ENCODE data around the gene PBRM1. TPM values are rescaled to one million over a fixed set of nuclear protein-coding genes. Genes with fewer than 3 reads are reported as not detected.

Gene PBRM1
- total and polyA plus RNA-seq, 2 experiments from 2014 or later = 57.5 to 72.5 TPM

DNA sequence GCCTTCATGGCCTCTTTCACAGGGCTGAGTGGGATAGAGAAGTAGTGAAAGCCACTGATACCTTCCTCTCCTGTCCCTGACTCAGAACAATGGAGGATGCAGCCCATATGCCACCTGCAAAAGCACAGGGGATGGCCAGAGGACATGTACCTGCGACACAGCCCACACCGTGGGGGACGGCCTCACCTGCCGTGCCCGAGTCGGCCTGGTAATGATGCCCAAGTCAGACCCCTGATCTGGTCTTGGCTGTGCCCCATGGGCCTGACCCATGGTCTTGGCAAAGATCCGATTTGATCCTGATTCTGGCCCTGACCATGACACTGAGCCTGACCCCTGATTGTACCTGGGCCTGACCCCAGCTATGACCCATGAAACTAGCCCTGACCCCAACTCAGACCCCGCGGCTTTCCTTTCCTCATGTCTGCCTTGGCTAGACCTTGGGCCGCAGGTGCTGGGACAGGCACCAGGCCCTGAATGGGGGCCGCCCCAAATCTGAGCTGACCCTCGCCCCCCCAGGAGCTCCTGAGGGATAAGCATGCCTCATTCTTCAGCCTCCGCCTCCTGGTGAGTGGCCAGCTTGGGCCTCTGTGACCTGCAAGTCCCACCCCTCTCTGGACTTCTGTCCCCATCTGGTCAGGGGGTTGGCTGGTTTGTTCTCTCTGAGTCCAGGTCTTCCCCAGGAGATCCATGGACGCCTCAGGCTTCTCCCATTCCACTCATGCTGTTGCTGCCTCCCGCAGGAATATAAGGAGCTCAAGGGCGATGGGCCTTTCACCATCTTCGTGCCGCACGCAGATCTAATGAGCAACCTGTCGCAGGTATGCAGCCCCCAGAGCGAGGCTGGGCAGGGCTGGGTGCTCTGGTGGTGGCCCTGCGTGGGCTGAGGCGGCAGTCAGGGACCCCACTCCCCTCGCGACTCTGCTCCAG is 167.7 kb downstream of the PBRM1 start:
- Mint-ChIP-seq H3K4me3 (peak overlapping the region; percentile 70), H3K36me3 (ENCODE audit: low read depth) (no peaks in the 10 kb centered on the region), H3K4me1 (peaks cover 3% of the 10 kb centered on the region; the same call in 2 of the 3 replicates), H3K27me3 (ENCODE audit: insufficient read depth, low read depth, poor library complexity) (peaks cover 14% of the 10 kb centered on the region), H3K27ac (no peak overlapping the region), H3K9me3 (no peaks in the 10 kb centered on the region)
- H3K27me3 ChIP-seq (ENCODE audit: insufficient read depth) = no peaks in the 10 kb centered on the region
- peak; percentile 12 for ATAC-seq
- no peak for DNase-seq (ENCODE audit: low spot score)
- no peak overlapping the region for H3K27ac ChIP-seq (ENCODE audit: low read depth)
- H2AFZ ChIP-seq = peak overlapping the region; percentile 99
- no peaks in the 10 kb centered on the region for H3K79me2 ChIP-seq (replicated peaks; ENCODE audit: insufficient read depth)
- H4K20me1 ChIP-seq (replicated peaks; ENCODE audit: insufficient read depth) = no peaks in the 10 kb centered on the region
- H3K4me3 ChIP-seq = peak overlapping the region; percentile 58
- no peak for TF ChIP-seq ZNF114 (CRISPR knock-in tag; IDR thresholded peaks at IDR 0.05)
- peak in 1 of 2 experiments; percentile 17; a peak in 1 of 4 replicates for TF ChIP-seq CTCF (conservative IDR thresholded peaks at IDR 0.05; ENCODE audit: low read depth in 2 of 2)
- no peaks in the 10 kb centered on the region for H3K4me1 ChIP-seq (ENCODE audit: insufficient read depth)
- H3F3A ChIP-seq (replicated peaks; ENCODE audit: low read depth) = 0 out of 2 replicates have a peak, but pooled peaks cover 2% of the 10 kb centered on the region
- H3K36me3 ChIP-seq (ENCODE audit: insufficient read depth) = no peaks in the 10 kb centered on the region
- H3K4me2 ChIP-seq = peak overlapping the region; percentile 81
- H3K9me2 ChIP-seq (ENCODE audit: insufficient read depth) = no peaks in the 10 kb centered on the region

GRCh38 chr3:52516509-52517195 is 169.1 kb downstream of the PBRM1 start:
- Mint-ChIP-seq H3K36me3 (ENCODE audit: low read depth) (no peaks in the 10 kb centered on the region), H3K9me3 (no peaks in the 10 kb centered on the region), H3K27ac (no peak overlapping the region), H3K4me1 (peaks cover 5% of the 10 kb centered on the region; the same call in 2 of the 3 replicates), H3K4me3 (no peak overlapping the region), H3K27me3 (ENCODE audit: insufficient read depth, low read depth, poor library complexity) (peaks cover 18% of the 10 kb centered on the region)
- Histone ChIP-seq H3K79me2 (replicated peaks; ENCODE audit: insufficient read depth) (no peaks in the 10 kb centered on the region), H3K36me3 (ENCODE audit: insufficient read depth) (no peaks in the 10 kb centered on the region), H3K4me1 (ENCODE audit: insufficient read depth) (no peaks in the 10 kb centered on the region), H3K4me2 (no peak overlapping the region), H3K9me2 (ENCODE audit: insufficient read depth) (no peaks in the 10 kb centered on the region), H3K27ac (ENCODE audit: low read depth) (no peak overlapping the region), H2AFZ (no peak overlapping the region), H4K20me1 (replicated peaks; ENCODE audit: insufficient read depth) (no peaks in the 10 kb centered on the region), H3K4me3 (no peak overlapping the region), H3F3A (replicated peaks; ENCODE audit: low read depth) (0 out of 2 replicates have a peak, but pooled peaks cover 2% of the 10 kb centered on the region), H3K27me3 (ENCODE audit: insufficient read depth) (no peaks in the 10 kb centered on the region)
- no peak for ATAC-seq
- DNase-seq (ENCODE audit: low spot score) = no peak
- TF ChIP-seq, protein P1, sequence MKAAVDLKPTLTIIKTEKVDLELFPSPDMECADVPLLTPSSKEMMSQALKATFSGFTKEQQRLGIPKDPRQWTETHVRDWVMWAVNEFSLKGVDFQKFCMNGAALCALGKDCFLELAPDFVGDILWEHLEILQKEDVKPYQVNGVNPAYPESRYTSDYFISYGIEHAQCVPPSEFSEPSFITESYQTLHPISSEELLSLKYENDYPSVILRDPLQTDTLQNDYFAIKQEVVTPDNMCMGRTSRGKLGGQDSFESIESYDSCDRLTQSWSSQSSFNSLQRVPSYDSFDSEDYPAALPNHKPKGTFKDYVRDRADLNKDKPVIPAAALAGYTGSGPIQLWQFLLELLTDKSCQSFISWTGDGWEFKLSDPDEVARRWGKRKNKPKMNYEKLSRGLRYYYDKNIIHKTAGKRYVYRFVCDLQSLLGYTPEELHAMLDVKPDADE (IDR thresholded peaks at IDR 0.05) = no peak
- TF ChIP-seq NANOG (IDR thresholded peaks at IDR 0.05; ENCODE audit: borderline replicate concordance) (no peak), STAT1 (IDR thresholded peaks at IDR 0.05; ENCODE audit: unreplicated experiment) (no peak), ZNF114 (CRISPR knock-in tag; IDR thresholded peaks at IDR 0.05) (no peak), POLR2AphosphoS5 (IDR thresholded peaks at IDR 0.05; ENCODE audit: low read depth) (no peak), ZNF331 (CRISPR knock-in tag; IDR thresholded peaks at IDR 0.05; ENCODE audit: low read depth) (no peak)
- TF ChIP-seq, protein P2, sequence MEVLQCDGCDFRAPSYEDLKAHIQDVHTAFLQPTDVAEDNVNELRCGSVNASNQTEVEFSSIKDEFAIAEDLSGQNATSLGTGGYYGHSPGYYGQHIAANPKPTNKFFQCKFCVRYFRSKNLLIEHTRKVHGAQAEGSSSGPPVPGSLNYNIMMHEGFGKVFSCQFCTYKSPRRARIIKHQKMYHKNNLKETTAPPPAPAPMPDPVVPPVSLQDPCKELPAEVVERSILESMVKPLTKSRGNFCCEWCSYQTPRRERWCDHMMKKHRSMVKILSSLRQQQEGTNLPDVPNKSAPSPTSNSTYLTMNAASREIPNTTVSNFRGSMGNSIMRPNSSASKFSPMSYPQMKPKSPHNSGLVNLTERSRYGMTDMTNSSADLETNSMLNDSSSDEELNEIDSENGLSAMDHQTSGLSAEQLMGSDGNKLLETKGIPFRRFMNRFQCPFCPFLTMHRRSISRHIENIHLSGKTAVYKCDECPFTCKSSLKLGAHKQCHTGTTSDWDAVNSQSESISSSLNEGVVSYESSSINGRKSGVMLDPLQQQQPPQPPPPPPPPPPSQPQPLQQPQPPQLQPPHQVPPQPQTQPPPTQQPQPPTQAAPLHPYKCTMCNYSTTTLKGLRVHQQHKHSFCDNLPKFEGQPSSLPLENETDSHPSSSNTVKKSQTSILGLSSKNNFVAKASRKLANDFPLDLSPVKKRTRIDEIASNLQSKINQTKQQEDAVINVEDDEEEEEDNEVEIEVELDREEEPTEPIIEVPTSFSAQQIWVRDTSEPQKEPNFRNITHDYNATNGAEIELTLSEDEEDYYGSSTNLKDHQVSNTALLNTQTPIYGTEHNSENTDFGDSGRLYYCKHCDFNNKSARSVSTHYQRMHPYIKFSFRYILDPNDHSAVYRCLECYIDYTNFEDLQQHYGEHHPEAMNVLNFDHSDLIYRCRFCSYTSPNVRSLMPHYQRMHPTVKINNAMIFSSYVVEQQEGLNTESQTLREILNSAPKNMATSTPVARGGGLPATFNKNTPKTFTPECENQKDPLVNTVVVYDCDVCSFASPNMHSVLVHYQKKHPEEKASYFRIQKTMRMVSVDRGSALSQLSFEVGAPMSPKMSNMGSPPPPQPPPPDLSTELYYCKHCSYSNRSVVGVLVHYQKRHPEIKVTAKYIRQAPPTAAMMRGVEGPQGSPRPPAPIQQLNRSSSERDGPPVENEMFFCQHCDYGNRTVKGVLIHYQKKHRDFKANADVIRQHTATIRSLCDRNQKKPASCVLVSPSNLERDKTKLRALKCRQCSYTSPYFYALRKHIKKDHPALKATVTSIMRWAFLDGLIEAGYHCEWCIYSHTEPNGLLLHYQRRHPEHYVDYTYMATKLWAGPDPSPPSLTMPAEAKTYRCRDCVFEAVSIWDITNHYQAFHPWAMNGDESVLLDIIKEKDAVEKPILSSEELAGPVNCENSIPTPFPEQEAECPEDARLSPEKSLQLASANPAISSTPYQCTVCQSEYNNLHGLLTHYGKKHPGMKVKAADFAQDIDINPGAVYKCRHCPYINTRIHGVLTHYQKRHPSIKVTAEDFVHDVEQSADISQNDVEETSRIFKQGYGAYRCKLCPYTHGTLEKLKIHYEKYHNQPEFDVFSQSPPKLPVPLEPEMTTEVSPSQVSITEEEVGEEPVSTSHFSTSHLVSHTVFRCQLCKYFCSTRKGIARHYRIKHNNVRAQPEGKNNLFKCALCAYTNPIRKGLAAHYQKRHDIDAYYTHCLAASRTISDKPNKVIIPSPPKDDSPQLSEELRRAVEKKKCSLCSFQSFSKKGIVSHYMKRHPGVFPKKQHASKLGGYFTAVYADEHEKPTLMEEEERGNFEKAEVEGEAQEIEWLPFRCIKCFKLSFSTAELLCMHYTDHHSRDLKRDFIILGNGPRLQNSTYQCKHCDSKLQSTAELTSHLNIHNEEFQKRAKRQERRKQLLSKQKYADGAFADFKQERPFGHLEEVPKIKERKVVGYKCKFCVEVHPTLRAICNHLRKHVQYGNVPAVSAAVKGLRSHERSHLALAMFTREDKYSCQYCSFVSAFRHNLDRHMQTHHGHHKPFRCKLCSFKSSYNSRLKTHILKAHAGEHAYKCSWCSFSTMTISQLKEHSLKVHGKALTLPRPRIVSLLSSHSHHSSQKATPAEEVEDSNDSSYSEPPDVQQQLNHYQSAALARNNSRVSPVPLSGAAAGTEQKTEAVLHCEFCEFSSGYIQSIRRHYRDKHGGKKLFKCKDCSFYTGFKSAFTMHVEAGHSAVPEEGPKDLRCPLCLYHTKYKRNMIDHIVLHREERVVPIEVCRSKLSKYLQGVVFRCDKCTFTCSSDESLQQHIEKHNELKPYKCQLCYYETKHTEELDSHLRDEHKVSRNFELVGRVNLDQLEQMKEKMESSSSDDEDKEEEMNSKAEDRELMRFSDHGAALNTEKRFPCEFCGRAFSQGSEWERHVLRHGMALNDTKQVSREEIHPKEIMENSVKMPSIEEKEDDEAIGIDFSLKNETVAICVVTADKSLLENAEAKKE (CRISPR knock-in tag; IDR thresholded peaks at IDR 0.05) = no peak

Data from GM23338 (cell line).